ENCODE measurements around the gene LONP2. TPM values are rescaled to one million over a fixed set of nuclear protein-coding genes. Genes with fewer than 3 reads are reported as not detected.

The LONP2 gene
- total RNA-seq, 2 experiments from 2014 or later: 77.2 to 81.0 TPM

DNA sequence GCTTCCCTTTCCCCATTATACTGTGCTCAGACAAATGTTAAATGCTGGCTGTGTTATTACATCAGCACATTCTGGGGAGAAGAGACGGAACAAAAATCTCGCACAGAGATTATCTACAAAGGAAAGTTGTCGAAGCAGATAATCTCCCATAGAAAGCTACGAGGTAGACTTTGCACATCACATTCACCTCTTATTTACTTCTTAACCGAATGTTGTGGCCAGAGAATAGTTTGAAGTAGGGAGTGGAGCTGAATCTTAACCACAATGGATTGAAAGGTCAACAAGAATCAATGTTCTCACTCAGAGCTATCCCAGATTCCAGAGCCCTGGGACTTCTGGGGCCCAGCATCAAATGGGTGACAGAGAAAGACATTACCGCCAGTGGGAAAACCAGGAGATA lies 28.4 kb upstream of the LONP2 start:
- Mint-ChIP-seq H3K27me3 (no peaks in the 10 kb centered on the region), H3K27ac (no peak overlapping the region), H3K4me3 (no peak overlapping the region), H3K36me3 (ENCODE audit: low read depth) (no peaks in the 10 kb centered on the region), H3K4me1 (ENCODE audit: low read depth) (no peaks in the 10 kb centered on the region), H3K9me3 (no peaks in the 10 kb centered on the region)
- Histone ChIP-seq H3K27ac (ENCODE audit: low read depth in 1 of 2, low read length in 2 of 2) (no peak overlapping the region), H3K4me3 (ENCODE audit: low read length) (no peak overlapping the region), H3K36me3 (ENCODE audit: insufficient read depth, low read length) (no peaks in the 10 kb centered on the region), H3K27me3 (ENCODE audit: control insufficient read depth in 1 of 2, insufficient read depth in 2 of 2, low read length in 2 of 2) (no peaks in the 10 kb centered on the region), H3K4me1 (ENCODE audit: insufficient read depth, low read length) (no peaks in the 10 kb centered on the region), H3K9me3 (ENCODE audit: control insufficient read depth in 1 of 2, insufficient read depth in 1 of 2, low read length in 2 of 2) (no peaks in the 10 kb centered on the region)
- DNase-seq (no peak), ATAC-seq (ENCODE audit: poor library complexity) (no peak)
- intact Hi-C loops (cut with DNase I, micrococcal nuclease): no loop called here
- CTCF ChIA-PET: no interaction called here
- POLR2A ChIA-PET: no interaction called here
- TF ChIP-seq, protein P1, sequence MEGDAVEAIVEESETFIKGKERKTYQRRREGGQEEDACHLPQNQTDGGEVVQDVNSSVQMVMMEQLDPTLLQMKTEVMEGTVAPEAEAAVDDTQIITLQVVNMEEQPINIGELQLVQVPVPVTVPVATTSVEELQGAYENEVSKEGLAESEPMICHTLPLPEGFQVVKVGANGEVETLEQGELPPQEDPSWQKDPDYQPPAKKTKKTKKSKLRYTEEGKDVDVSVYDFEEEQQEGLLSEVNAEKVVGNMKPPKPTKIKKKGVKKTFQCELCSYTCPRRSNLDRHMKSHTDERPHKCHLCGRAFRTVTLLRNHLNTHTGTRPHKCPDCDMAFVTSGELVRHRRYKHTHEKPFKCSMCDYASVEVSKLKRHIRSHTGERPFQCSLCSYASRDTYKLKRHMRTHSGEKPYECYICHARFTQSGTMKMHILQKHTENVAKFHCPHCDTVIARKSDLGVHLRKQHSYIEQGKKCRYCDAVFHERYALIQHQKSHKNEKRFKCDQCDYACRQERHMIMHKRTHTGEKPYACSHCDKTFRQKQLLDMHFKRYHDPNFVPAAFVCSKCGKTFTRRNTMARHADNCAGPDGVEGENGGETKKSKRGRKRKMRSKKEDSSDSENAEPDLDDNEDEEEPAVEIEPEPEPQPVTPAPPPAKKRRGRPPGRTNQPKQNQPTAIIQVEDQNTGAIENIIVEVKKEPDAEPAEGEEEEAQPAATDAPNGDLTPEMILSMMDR (IDR thresholded peaks at IDR 0.05): no peak

DNA sequence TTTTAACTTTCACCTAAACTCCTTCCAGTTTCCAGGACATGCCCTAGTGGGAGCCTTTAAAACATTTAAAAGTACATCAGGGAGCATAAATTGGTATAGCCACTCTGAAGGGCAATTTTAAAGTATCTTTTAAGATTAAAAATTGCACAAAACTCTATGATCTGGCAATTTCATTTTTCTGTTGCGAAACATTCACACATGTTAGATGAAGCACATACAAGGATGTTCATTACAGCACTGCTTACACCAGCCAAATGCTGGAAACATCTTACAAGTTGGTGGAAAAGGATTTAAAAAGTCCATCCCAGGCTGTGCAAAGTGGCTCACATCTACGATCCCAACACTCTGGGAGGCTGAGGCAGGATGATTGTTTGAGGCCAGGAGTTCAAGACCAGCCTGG lies 26.4 kb upstream of the LONP2 start:
- no peaks in the 10 kb centered on the region for H3K36me3 Mint-ChIP-seq (ENCODE audit: low read depth)
- no peak overlapping the region for H3K27ac Mint-ChIP-seq

DNA sequence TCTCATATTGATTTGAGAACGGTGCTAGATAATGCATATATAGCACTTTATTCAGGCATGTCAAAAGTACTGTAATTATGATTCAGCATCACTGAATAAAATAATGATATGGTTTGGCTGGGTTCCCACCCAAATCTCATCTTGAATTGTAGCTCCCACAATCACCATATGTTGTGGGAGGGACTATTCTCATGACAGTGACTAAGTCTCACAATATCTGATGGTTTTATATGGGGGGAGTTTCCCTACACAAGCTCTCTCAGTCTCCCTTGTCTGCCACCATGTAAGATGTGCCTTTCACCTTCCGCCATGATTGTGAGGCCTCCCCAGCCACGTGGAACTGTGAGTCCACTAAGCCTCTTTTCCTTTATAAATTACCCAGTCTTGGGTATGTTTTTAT lies 25.6 kb upstream of the LONP2 start:
- Mint-ChIP-seq H3K27me3 (no peaks in the 10 kb centered on the region), H3K4me1 (ENCODE audit: low read depth) (no peaks in the 10 kb centered on the region), H3K9me3 (no peaks in the 10 kb centered on the region), H3K36me3 (ENCODE audit: low read depth) (no peaks in the 10 kb centered on the region), H3K4me3 (no peak overlapping the region), H3K27ac (no peak overlapping the region)
- intact Hi-C loops (cut with DNase I, micrococcal nuclease): no loop called here
- TF ChIP-seq, protein P1 (IDR thresholded peaks at IDR 0.05): no peak
- no peaks in the 10 kb centered on the region for H3K9me3 ChIP-seq (ENCODE audit: control insufficient read depth in 1 of 2, insufficient read depth in 1 of 2, low read length in 2 of 2)
- POLR2A ChIA-PET: no interaction called here
- no peak overlapping the region for H3K27ac ChIP-seq (ENCODE audit: low read depth in 1 of 2, low read length in 2 of 2)
- H3K4me1 ChIP-seq (ENCODE audit: insufficient read depth, low read length): no peaks in the 10 kb centered on the region
- no peaks in the 10 kb centered on the region for H3K36me3 ChIP-seq (ENCODE audit: insufficient read depth, low read length)
- no peak for ATAC-seq (ENCODE audit: poor library complexity)
- CTCF ChIA-PET: no interaction called here
- H3K4me3 ChIP-seq (ENCODE audit: low read length): no peak overlapping the region
- no peak for DNase-seq
- no peaks in the 10 kb centered on the region for H3K27me3 ChIP-seq (ENCODE audit: control insufficient read depth in 1 of 2, insufficient read depth in 2 of 2, low read length in 2 of 2)

More for the DNA sequence above, 26.4 kb upstream of the LONP2 start:
- TF ChIP-seq, protein P1 (IDR thresholded peaks at IDR 0.05): no peak
- Mint-ChIP-seq H3K9me3 (no peaks in the 10 kb centered on the region), H3K27me3 (no peaks in the 10 kb centered on the region), H3K4me1 (ENCODE audit: low read depth) (no peaks in the 10 kb centered on the region), H3K4me3 (no peak overlapping the region)
- Histone ChIP-seq H3K4me1 (ENCODE audit: insufficient read depth, low read length) (no peaks in the 10 kb centered on the region), H3K9me3 (ENCODE audit: control insufficient read depth in 1 of 2, insufficient read depth in 1 of 2, low read length in 2 of 2) (no peaks in the 10 kb centered on the region), H3K27me3 (ENCODE audit: control insufficient read depth in 1 of 2, insufficient read depth in 2 of 2, low read length in 2 of 2) (no peaks in the 10 kb centered on the region), H3K4me3 (ENCODE audit: low read length) (no peak overlapping the region), H3K27ac (ENCODE audit: low read depth in 1 of 2, low read length in 2 of 2) (no peak overlapping the region), H3K36me3 (ENCODE audit: insufficient read depth, low read length) (no peaks in the 10 kb centered on the region)
- CTCF ChIA-PET: no interaction called here
- intact Hi-C loops (cut with DNase I, micrococcal nuclease): no loop called here
- POLR2A ChIA-PET: no interaction called here
- DNase-seq (no peak), ATAC-seq (ENCODE audit: poor library complexity) (no peak)
